Limb (tissue), 2 donors: ENCODE data around the gene PRDM13.

Source experiments
- DNase-seq, 2 donors: peaks; one replicate each; pipeline ENCODE4 v3.0.0-alpha.2; 2016; ENCODE audit errors: extremely low spot score in 2 of 2

Gene PRDM13

DNA sequence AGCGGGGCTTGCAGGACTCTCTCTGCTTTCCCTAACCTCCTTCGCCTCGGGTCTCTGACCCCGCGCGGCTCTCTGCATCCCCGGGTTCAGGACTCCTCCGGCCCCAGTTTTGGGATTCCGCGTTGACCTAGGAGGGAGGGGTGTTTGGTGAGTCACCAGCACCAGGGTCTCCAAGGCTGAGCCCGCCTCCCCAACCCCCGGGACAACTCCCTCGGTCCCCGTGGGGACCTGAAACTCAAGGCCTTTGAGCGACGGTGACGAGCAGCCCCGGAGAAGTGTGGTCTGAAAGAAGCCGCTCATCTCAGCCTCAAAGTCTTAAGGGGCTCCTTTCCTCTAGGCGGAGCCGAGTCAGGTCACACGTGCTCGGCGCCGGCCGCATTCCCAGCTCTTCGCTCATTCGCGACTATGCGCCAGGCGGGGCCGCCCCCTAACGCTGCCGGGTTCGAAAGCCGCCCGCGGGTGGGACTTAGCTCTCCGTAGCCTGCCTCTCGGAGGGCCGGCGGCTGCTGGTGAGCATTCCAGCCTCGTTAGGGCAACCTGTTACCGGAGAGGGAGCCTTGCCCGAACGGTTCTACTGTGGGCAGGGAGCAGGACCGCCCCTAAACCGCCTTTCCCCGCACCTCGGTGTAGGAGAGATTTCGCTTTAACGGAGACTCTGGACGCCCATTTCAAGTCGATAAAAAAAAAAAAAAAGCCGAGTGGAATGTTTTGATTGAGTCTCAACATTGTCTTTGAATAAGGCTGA, 3.0 kb upstream of the PRDM13 start:
- DNase-seq, result peak in 1 of 2 donors; percentile 77

DNA sequence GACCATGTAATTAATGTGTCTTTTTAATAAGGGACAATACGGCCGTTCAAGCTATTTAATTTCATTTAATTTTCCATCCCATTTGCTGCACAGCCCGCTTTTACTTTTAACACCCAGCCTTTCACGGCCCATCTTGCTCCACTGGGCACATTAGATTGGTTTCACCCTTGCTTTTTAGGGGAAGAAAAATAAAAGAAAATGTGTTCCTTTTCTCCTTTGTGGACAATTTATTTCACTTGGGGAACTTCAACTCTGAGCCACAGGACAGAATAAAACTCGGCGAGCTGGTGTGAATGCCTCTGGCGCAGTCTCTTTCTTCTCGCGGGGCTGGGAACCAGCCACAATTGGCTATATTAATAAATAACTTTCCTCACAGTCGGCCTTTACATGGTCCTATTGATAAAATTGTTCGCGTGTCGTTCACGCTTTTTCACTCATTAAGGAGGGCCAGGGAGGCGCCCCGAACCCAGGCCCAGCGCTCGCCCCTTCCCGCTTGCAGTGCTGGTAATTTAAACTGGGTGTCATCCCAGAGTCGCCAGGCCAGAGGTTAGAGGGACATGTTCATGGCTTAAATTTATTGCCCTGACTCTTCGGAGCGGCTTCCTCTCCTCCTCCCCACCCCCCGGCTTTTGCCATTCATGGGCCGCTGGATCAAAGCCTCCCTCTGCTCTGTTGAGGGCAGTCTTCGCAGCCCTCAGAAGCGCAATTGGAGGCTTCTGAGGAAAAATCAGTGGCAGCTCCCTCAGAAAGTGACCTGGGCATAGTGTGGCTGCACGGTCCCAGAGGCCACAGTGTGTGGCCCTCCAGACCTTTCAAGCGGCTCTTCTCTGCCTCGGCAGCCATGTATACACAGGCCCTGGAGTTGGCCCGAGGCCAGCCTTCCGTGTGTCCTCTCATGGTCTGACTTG, 2.2 kb upstream of the PRDM13 start:
- peak in 1 of 2 donors; percentile 38 for DNase-seq

DNA sequence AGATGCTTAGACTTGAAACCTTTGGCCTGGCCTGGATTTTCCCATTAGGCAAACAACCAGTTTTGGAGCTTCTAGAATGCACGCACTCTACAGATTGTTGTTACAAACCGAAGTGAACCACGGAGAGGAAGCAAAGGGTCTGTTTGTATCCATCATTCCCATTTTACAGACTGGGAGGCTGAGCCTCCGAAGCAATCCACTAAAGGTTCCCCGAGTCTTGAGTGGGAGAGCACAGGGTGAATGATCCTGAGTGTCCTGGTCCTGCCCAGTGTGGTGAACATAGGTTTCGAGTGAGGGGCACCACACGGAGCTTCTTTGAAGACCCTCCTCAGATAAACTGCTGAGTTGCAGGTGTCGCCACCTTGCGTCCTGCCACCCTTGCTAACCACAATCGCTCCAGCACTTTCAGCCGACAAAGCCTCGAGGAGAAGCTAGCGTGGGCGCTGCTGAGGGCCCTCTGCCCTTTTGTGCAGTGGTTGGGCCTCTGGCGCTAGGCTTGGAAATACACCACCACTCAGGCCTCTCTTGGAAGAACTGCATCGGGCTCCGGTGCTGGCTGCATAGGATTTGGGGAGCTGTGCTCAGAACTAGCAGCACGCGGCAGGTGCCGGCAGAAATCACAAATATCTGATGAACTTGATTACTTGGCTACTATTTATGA, 1.4 kb upstream of the PRDM13 start:
- DNase-seq, result peak in 1 of 2 donors; percentile 42

GRCh38 chr6:99605911-99606655, 550 bp upstream of the PRDM13 start:
- DNase-seq, result no peak

DNA sequence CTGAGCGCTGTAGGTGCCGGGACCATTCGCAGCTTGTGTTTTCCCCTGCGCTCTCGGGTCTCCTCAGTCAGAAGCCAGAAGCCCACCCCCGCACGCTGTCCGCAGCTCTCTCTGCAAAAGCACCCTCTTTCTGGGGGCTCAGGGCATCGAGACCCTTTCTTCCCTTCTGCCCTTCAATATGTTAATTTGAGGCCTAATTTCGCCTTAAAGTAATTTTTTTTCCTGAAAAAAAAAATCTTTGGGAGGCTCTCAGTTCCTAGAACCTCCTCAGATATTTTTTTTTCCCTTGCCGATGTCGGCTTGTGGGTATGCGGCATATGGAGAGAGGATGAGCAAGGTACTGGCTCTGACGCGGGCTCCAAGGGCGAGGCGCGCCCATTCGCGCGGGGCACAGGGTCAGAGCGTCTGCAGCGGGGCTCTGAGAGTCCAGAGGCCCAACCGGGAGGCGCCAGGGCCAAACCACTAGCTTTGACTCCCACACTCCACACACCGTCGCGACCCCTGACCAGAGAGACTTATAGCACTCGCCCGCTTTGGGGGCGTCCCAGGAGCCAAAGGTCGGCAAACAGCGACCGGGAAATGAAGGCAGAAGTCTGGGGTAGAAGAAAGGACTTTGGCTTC, 893 bp downstream of the PRDM13 start:
- DNase-seq, result no peak

DNA sequence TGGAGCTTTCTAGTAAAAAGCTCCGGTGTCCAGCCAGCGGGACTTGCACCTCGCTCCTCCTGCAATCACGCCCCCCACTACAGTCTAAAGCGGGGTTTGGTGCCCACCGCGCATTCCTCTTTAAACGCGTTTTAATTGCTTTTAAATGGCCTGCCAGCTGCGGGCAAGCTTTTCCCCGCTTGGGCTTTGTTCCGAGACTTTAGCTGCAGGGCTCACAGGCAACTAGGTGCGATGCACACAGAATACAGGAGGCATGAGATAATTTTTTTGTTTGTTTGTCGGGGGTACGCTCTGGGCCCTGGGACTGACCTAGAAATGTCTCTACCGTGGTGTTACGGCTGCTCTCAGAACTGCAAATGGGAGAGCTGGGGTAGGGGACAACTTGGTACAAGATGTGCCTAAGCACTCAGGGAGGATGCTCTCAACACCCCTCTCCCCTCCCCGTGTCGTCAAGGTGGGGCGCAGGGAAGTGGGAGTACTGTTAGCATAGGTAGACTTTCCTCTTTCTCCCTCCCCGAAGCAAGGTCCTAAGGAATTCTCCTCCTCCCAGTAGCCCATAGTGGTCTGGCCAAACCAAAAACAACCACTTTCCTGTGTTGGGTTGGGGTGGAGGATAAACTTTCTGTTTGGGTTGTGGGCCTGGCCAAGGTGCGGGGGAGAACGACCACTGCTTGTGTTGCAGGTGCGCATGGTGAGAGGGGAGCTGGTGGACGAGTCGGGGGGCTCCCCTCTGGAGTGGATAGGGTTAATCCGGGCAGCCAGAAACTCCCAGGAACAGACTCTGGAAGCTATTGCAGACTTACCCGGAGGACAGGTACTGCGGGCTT, 1.6 kb downstream of the PRDM13 start:
- DNase-seq, result no peak

DNA sequence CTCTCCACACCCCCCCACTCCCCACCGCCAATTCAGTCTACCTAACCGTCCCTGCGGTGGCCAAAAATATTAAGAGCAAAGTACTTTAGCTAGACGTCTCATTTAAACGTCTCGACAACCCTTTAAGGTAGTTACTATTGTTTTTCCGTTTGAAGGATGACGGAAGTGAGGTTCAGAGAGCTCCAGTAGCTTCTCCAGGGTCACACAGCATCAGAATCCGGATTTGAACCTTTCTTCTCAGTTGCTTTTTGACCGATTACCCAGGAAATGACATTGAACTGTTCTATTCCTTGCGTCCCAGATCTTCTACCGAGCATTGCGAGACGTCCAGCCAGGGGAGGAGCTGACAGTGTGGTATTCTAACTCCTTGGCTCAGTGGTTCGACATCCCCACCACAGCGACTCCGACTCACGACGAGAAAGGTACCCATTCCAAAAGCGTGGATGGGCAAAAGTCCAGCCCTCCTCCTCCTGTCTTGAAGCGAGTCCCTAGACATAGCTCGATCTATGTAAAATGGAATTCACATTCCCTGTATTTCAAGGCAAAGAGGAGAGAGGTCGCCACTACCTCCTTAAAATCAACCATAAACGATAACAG, 2.4 kb downstream of the PRDM13 start:
- no peak for DNase-seq

DNA sequence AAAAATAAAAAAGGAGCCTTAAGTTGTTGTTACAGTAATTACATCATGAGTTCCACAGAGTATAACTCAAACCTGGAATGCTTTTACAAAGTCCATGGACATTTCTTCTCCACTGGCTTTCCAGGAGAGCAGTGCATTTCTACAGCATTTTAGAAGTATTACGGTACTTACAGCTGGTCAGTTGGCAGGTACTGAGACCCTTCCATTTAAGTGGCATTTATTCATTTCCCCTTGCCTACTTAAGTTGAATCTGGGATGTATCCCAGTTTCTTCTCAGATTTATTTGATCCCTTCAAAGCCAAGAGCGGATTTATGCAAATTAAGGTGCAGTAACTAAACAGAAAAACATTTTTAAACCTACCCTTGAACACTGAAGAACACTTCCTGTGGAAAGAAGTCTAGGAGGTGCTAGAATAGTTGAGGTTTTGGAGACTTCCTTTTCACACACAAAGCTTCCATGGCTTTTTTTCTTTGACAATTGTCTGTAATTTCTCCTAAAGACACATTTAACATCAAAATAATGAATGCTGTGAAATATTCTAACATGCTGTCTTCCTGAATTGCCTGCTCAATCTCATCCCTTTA, 3.4 kb downstream of the PRDM13 start:
- no peak for DNase-seq

DNA sequence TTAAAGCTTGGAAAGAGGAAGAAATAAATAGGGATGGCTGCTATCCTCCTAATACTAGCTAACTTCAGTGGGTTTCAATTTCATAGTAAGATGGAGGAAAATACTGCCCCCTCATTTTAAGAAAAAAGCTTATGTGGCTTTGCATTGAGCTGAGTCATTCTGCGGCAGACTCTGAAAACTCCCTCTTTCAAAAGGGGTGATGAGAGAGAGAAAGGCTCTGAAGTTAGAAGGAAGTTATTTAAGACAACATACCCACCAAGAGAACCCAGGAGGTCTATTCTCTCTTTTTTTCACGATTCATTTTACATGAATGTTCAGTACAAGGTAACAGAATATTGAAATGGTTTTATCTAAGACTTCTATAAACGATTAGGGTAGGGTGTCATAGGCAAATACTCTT, 4.5 kb downstream of the PRDM13 start:
- no peak for DNase-seq

DNA sequence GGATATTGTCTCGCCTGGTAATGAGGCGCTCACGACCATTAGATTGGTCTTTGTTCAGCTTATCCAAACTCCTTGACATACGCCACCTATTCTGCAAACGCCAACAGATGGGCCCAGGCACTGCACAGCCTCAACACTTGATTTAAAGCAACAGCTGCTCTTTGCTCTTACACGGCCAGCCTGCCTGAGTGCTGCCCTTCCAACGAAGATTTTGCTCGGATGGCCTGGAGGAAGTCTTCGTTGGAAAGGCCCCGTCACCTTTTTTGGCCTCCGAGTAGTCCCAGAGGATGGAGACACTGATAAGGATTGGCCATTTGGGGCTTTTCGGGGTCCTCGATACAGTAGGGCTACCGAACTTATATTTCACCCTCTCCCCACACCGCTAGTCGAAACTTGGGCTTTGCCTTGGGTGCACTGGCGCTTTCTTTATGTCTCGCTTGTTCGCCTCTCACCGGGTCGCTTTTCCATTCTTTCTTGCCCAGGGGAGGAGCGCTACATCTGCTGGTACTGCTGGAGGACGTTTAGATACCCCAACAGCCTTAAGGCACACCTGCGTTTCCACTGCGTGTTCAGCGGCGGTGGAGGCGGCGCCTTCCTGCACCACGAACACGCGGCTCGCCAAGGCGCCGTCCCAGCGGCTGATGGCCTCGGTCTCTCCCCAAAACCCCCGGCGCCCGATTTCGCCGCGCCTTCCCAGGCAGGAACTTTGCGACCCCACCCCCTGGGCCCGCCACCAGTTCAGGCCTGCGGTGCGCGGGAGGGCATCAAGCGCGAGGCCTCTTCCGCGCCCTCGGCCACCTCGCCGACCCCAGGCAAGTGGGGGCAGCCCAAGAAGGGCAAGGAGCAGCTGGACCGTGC, 6.1 kb downstream of the PRDM13 start:
- DNase-seq, result peak in 1 of 2 donors; percentile 39

GRCh38 chr6:99613409-99613704, 6.7 kb downstream of the PRDM13 start:
- DNase-seq, result peak in 1 of 2 donors; percentile 82

DNA sequence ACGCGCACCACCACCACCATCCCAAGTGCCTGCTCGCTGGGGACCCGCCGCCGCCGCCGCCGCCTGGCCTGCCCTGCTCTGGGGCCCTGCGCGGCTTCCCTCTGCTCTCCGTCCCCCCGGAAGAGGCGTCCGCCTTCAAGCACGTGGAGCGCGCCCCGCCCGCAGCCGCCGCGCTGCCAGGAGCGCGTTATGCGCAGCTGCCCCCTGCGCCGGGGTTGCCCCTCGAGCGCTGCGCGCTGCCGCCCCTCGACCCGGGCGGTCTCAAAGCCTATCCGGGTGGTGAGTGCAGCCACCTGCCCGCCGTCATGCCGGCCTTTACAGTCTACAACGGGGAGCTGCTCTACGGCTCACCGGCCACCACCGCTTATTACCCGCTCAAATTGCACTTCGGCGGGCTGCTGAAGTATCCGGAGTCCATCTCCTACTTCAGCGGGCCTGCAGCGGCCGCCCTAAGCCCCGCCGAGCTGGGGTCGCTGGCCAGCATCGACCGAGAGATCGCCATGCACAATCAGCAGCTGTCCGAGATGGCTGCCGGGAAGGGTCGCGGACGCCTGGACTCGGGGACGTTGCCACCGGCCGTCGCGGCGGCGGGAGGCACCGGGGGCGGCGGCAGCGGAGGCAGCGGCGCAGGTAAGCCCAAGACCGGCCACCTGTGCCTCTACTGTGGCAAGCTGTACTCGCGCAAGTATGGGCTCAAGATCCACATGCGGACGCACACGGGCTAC, 7.2 kb downstream of the PRDM13 start:
- DNase-seq, result no peak

DNA sequence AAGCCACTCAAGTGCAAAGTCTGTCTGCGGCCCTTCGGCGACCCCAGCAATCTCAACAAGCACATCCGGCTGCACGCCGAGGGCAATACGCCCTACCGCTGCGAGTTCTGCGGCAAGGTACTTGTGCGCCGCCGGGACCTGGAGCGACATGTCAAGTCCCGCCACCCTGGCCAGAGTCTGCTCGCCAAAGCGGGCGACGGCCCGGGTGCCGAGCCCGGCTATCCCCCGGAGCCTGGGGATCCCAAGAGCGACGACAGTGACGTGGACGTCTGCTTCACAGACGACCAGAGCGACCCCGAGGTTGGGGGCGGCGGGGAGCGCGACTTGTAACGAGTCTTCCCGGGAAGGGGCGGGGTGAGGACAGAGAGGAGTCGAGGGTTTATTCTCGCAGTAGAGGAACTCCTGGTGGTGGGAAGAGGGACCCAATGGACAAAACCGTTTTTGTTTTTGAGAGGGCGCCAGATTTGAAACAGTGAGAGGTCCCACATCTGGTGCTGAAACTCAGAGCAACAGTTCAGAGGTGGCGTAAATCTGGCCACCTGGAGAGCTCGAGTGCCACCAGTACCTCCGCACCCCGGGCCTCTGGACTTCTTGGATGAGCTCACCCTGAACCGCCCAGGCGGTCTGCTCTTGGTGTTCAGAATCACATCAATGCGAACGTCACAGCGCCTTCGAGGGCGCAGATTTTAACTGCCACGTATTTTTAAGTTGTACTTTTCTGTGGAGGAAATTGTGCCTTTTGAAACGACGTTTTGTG, 8.0 kb downstream of the PRDM13 start:
- DNase-seq, result peak in 1 of 2 donors; percentile 60

DNA sequence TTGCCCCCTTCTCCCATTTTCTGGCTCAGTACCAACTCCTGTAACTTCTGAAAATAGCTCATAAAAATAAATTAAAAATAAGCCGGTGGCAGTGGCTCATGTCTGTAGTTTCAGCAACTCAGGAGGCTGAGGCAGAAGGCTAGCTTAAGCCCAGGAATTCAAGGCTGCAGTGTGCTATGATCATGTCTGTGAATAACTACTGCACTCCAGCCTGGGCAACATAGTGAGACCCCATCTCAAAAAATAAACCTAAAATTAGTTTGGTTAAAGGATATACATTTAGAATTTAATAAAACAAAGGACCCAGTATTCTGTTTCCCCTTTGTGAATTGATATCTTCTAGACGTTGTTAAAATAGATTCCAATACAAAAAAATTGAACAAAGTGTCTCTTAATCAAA, 10.5 kb downstream of the PRDM13 start:
- no peak for DNase-seq

DNA sequence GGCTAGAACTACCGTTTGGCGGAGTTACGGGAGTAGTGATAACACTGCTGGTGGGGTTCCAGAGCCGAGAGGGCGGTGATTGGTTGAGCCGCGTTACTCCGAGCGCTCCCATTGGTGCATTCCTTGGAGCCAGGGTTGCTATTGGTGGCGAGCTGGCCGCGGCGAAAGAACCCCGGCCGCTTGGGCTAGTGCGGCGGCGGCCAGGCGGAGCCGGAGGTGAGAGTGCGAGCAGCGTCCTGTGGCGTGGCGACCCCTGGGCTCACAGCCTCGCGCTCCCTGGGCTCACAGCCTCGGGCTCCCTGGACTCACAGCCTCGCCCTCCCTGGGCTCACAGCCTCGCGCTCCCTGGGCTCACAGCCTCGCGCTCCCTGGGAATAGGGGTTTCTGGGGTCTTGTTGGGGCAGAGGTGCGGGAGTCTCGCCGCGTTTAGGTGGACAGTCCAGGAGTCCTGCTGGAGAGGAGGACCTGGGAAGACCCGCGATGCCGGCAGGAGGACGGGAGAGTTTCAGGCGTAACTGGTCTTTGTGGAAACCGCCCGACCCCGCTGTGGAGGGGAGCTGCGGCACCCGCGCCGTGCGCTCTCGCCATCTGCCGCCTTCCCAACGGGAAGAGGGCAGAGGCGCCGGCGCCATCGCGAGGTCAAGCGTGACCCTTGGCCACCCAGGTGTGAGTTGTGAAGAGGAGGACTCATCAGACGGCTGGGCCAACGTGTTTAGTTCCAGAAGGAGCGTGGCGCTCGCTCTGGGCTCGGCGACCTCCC, 12.2 kb downstream of the PRDM13 start:
- DNase-seq, result peak in 1 of 2 donors; percentile 42

- DNase-seq, result no peak
These were observed 12.8 kb downstream of the PRDM13 start for GRCh38 chr6:99619409-99619762.
